ENCODE measurements around the gene TTYH3. TPM values are rescaled to one million over a fixed set of nuclear protein-coding genes. Genes with fewer than 3 reads are reported as not detected.

TTYH3 gene
- total and polyA plus RNA-seq, 9 of the 15 experiments (the other 6 are each of a cell fraction or from before 2014, with no cell fraction given): 0.01 to 5.5 (median 1.1) TPM

- ChIA-PET POLR2A (interaction anchor here (1.0 kb wide), 2 partner anchors 9 to 16 kb away, joined by 3 to 5 read pairs; no protein-coding TSS in a partner anchor), CTCF (ENCODE audit: low intra/inter-chr PET ratio) (no interaction called here)
- Histone ChIP-seq H3K9me3 (replicated peaks; ENCODE audit: control insufficient read depth, insufficient read depth, low read depth, low read length) (no peaks in the 10 kb centered on the region), H3K27ac (ENCODE audit: extremely low read depth, low read depth, low read length) (no peak overlapping the region), H3K4me3 (no peak overlapping the region), H4K20me1 (replicated peaks; ENCODE audit: control insufficient read depth, insufficient read depth, low read length) (0 out of 2 replicates have a peak, but pooled peaks cover 5% of the 10 kb centered on the region), H2AFZ (ENCODE audit: low read depth, low read length) (no peak overlapping the region), H3K36me3 (ENCODE audit: control insufficient read depth, insufficient read depth, low read length) (no peaks in the 10 kb centered on the region), H3K4me2 (ENCODE audit: insufficient read depth, low read length) (no peak overlapping the region), H3K79me2 (ENCODE audit: control insufficient read depth, insufficient read depth, low read length) (no peaks in the 10 kb centered on the region), H3K9ac (ENCODE audit: insufficient read depth in 1 of 2, low read depth in 2 of 2, low read length in 2 of 2) (no peak overlapping the region; a peak in 1 of 4 replicates), H3K27me3 (ENCODE audit: control insufficient read depth in 2 of 2, insufficient read depth in 2 of 2, low read length in 2 of 2) (peaks cover 31 to 51% of the 10 kb centered on the region in 2 experiments; a peak in 4 of 5 replicates), H3K9me1 (ENCODE audit: control insufficient read depth, insufficient read depth, low read length) (no peaks in the 10 kb centered on the region), H3K4me1 (replicated peaks in 1 of 2; ENCODE audit: control insufficient read depth in 2 of 2, insufficient read depth in 2 of 2, low read length in 2 of 2) (peaks cover 0 to 25% of the 10 kb centered on the region in 2 experiments; a peak in 2 of 5 replicates)
- peak; percentile 43; the same call in 1 of the 2 replicates for TF ChIP-seq ZNF740 (CRISPR knock-in tag; IDR thresholded peaks at IDR 0.05)
- no peak for TF ChIP-seq ZNF740 (tag; IDR thresholded peaks at IDR 0.05)
- TF ChIP-seq PURB (CRISPR knock-in tag; IDR thresholded peaks at IDR 0.05; ENCODE audit: low read depth): no peak
- TF ChIP-seq ZNF780A (CRISPR knock-in tag; IDR thresholded peaks at IDR 0.05): no peak
- TF ChIP-seq COPS2 (conservative IDR thresholded peaks at IDR 0.05): no peak
- TF ChIP-seq ZZZ3 (IDR thresholded peaks at IDR 0.05): no peak
- no peak for TF ChIP-seq HOMEZ (CRISPR knock-in tag; IDR thresholded peaks at IDR 0.05)
- no peak for TF ChIP-seq ZNF175 (CRISPR knock-in tag; IDR thresholded peaks at IDR 0.05; ENCODE audit: low read depth)
- intact Hi-C loops (cut with micrococcal nuclease) (loop anchor here (10.0 kb wide), 1 partner anchor 125 kb away; no protein-coding TSS in a partner anchor), in situ Hi-C loops (cut with MboI) (no loop called here)
- FAIRE-seq (no peak), ATAC-seq (no peak), DNase-seq (ENCODE audit: extremely low read depth in 1 of 4, low spot score in 3 of 4) (no peak)
- 4% methylated on average over 11 of the region's 16 CpGs for WGBS (ENCODE audit: insufficient coverage, low coverage, missing lambda C conversion rate)
- no TSS peak for BruUV-seq (replicated peaks)
These were observed 57.6 kb downstream of the TTYH3 start for GRCh38 chr7:2689343-2689847.
